ENCODE results near the gene B3GNT9.

GRCh38 chr16:67161595-67162058, 10.8 kb upstream of the B3GNT9 start:
- TF ChIP-seq CTCF (IDR thresholded peaks at IDR 0.05) (no peak), POLR2AphosphoS5 (IDR thresholded peaks at IDR 0.05) (no peak)
